ENCODE measurements around the gene ROR1.

DNA sequence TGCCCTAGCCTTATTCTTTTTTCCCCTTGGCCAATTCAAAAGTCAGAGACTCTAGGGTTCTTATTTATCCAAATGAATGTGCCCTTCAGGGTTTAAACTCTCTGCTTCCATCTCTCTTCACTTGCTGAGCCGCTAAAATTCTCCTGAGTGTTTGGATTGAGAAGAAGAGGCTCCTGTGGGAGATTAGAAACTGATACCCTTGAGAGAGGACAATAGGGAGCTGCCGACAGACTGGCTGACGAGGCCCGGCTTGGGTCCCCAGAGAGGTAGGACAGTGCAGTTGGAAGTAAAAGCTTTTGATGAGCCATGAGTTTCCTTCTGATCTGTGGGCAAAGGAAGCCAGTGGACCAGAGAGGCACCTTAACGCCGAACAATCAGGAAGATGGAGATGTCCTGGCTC, 388.3 kb downstream of the ROR1 start:
- TF ChIP-seq, protein P1, sequence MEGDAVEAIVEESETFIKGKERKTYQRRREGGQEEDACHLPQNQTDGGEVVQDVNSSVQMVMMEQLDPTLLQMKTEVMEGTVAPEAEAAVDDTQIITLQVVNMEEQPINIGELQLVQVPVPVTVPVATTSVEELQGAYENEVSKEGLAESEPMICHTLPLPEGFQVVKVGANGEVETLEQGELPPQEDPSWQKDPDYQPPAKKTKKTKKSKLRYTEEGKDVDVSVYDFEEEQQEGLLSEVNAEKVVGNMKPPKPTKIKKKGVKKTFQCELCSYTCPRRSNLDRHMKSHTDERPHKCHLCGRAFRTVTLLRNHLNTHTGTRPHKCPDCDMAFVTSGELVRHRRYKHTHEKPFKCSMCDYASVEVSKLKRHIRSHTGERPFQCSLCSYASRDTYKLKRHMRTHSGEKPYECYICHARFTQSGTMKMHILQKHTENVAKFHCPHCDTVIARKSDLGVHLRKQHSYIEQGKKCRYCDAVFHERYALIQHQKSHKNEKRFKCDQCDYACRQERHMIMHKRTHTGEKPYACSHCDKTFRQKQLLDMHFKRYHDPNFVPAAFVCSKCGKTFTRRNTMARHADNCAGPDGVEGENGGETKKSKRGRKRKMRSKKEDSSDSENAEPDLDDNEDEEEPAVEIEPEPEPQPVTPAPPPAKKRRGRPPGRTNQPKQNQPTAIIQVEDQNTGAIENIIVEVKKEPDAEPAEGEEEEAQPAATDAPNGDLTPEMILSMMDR (conservative IDR thresholded peaks at IDR 0.05), result no peak
- no peak for TF ChIP-seq EZH2 (IDR thresholded peaks at IDR 0.05; ENCODE audit: low read depth)
